Measurements from ENCODE around the gene GDAP1L1.

GDAP1L1 gene

DNA sequence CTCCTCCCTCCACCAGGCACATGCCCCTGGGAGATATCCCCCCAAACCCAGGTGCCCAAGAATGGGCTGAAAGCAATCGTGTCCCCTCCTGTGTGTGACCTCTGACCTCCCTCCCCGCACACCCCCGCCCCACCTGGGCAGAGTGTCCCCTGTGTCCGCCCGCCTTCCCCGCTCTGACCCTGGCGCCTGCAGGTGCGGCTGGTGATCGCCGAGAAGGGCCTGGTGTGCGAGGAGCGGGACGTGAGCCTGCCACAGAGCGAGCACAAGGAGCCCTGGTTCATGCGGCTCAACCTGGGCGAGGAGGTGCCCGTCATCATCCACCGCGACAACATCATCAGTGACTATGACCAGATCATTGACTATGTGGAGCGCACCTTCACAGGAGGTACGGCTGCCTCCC is 9.9 kb downstream of the GDAP1L1 start:
- H3K4me3 ChIP-seq (ENCODE audit: insufficient read length, low read depth) = no peak overlapping the region
- no peaks in the 10 kb centered on the region for H3K9me3 ChIP-seq (ENCODE audit: insufficient read depth, low read length)
- peaks cover 8% of the 10 kb centered on the region for H3K4me1 ChIP-seq (ENCODE audit: insufficient read depth, insufficient read length)
- no peaks in the 10 kb centered on the region for H3K36me3 ChIP-seq (ENCODE audit: insufficient read depth, insufficient read length, low read length)
- H3K27me3 ChIP-seq (ENCODE audit: insufficient read depth, insufficient read length) = no peaks in the 10 kb centered on the region
- no peak for TF ChIP-seq SUZ12 (IDR thresholded peaks at IDR 0.05; ENCODE audit: extremely low read depth, insufficient read depth, insufficient read length)
- TF ChIP-seq ZNF274 (IDR thresholded peaks at IDR 0.05; ENCODE audit: low read depth, low read length) = no peak
- no peak for TF ChIP-seq YY1 (IDR thresholded peaks at IDR 0.05; ENCODE audit: insufficient read depth, insufficient read length)
- no peak for DNase-seq (ENCODE audit: low read depth, low spot score)
- no peak overlapping the region for H3K9ac ChIP-seq (ENCODE audit: insufficient read length, low read depth)

DNA sequence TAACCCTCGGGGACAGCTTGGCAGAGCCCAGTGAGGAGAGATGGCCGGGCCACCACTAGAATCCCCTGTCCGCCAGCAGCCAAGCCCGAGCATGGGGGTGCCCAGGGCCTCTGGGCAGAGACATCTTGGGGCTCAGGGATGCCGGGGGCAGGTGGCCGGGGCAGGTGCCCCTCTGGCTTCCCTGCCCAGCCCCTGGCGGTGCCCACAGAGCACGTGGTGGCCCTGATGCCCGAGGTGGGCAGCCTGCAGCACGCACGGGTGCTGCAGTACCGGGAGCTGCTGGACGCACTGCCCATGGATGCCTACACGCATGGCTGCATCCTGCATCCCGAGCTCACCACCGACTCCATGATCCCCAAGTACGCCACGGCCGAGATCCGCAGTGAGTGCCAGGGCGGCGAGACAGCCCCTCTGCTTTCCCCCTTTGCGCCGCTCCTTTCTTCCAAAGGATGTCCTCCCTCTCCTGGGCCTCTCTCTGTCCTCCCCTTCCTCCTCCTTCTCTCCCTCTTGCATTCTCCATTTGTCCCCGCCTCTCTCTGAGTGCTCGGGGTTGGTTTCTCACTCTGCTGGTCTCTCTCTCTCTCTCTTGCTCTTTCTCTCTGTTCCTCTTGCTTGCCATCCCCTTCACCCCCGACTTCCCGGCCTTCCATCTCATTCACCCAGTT is 11.2 kb downstream of the GDAP1L1 start:
- no peak for DNase-seq (ENCODE audit: low read depth, low spot score)
- peaks cover 8% of the 10 kb centered on the region for H3K4me1 ChIP-seq (ENCODE audit: insufficient read depth, insufficient read length)
- H3K27me3 ChIP-seq (ENCODE audit: insufficient read depth, insufficient read length) = no peaks in the 10 kb centered on the region
- H3K4me3 ChIP-seq (ENCODE audit: insufficient read length, low read depth) = no peak overlapping the region
- TF ChIP-seq ZNF274 (IDR thresholded peaks at IDR 0.05; ENCODE audit: low read depth, low read length) (no peak), YY1 (IDR thresholded peaks at IDR 0.05; ENCODE audit: insufficient read depth, insufficient read length) (no peak), SUZ12 (IDR thresholded peaks at IDR 0.05; ENCODE audit: extremely low read depth, insufficient read depth, insufficient read length) (no peak)
- no peaks in the 10 kb centered on the region for H3K9me3 ChIP-seq (ENCODE audit: insufficient read depth, low read length)
- no peaks in the 10 kb centered on the region for H3K36me3 ChIP-seq (ENCODE audit: insufficient read depth, insufficient read length, low read length)
- H3K9ac ChIP-seq (ENCODE audit: insufficient read length, low read depth) = no peak overlapping the region

DNA sequence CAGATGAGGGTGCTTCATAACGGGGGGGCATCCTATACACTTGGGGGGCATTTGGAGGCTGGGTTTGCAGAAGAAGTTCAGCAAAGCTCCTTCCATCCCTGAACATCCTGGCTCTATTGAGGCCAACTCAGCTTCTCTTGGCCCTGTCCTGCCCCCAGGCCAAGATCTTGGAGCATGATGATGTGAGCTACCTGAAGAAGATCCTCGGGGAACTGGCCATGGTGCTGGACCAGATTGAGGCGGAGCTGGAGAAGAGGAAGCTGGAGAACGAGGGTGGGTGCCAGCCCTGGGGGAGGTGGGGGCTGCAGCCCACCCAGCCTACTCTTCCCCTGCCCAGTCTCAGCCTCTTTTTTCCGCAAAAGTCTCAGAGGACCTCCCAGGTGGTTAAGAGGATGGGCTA is 17.2 kb downstream of the GDAP1L1 start:
- H3K27me3 ChIP-seq (ENCODE audit: insufficient read depth, insufficient read length) = no peaks in the 10 kb centered on the region
- no peak for TF ChIP-seq ZNF274 (IDR thresholded peaks at IDR 0.05; ENCODE audit: low read depth, low read length)
- TF ChIP-seq YY1 (IDR thresholded peaks at IDR 0.05; ENCODE audit: insufficient read depth, insufficient read length) = no peak
- no peak for TF ChIP-seq SUZ12 (IDR thresholded peaks at IDR 0.05; ENCODE audit: extremely low read depth, insufficient read depth, insufficient read length)
- no peak for DNase-seq (ENCODE audit: low read depth, low spot score)
- no peak overlapping the region for H3K9ac ChIP-seq (ENCODE audit: insufficient read length, low read depth)
- peaks cover 5% of the 10 kb centered on the region; the same call in 1 of the 2 replicates for H3K9me3 ChIP-seq (ENCODE audit: insufficient read depth, low read length)
- H3K36me3 ChIP-seq (ENCODE audit: insufficient read depth, insufficient read length, low read length) = no peaks in the 10 kb centered on the region
- H3K4me1 ChIP-seq (ENCODE audit: insufficient read depth, insufficient read length) = peaks cover 2% of the 10 kb centered on the region
- no peak overlapping the region for H3K4me3 ChIP-seq (ENCODE audit: insufficient read length, low read depth)

GRCh38 chr20:44268802-44269201 is 21.7 kb downstream of the GDAP1L1 start:
- H3K27me3 ChIP-seq (ENCODE audit: insufficient read depth, insufficient read length) = no peaks in the 10 kb centered on the region
- H3K4me3 ChIP-seq (ENCODE audit: insufficient read length, low read depth) = no peak overlapping the region
- no peak overlapping the region for H3K9ac ChIP-seq (ENCODE audit: insufficient read length, low read depth)
- H3K9me3 ChIP-seq (ENCODE audit: insufficient read depth, low read length) = peaks cover 5% of the 10 kb centered on the region; the same call in 1 of the 2 replicates
- peaks cover 5% of the 10 kb centered on the region for H3K4me1 ChIP-seq (ENCODE audit: insufficient read depth, insufficient read length)
- no peak for TF ChIP-seq SUZ12 (IDR thresholded peaks at IDR 0.05; ENCODE audit: extremely low read depth, insufficient read depth, insufficient read length)
- TF ChIP-seq ZNF274 (IDR thresholded peaks at IDR 0.05; ENCODE audit: low read depth, low read length) = no peak
- TF ChIP-seq YY1 (IDR thresholded peaks at IDR 0.05; ENCODE audit: insufficient read depth, insufficient read length) = no peak
- no peak for DNase-seq (ENCODE audit: low read depth, low spot score)
- H3K36me3 ChIP-seq (ENCODE audit: insufficient read depth, insufficient read length, low read length) = no peaks in the 10 kb centered on the region

GRCh38 chr20:44271915-44272663 is 25.0 kb downstream of the GDAP1L1 start:
- no peak overlapping the region for H3K4me3 ChIP-seq (ENCODE audit: insufficient read length, low read depth)
- DNase-seq (ENCODE audit: low read depth, low spot score) = peak; percentile 18
- no peak overlapping the region for H3K9ac ChIP-seq (ENCODE audit: insufficient read length, low read depth)
- H3K36me3 ChIP-seq (ENCODE audit: insufficient read depth, insufficient read length, low read length) = no peaks in the 10 kb centered on the region
- peaks cover 3% of the 10 kb centered on the region for H3K4me1 ChIP-seq (ENCODE audit: insufficient read depth, insufficient read length)
- H3K9me3 ChIP-seq (ENCODE audit: insufficient read depth, low read length) = peaks cover 5% of the 10 kb centered on the region; the same call in 1 of the 2 replicates
- no peaks in the 10 kb centered on the region for H3K27me3 ChIP-seq (ENCODE audit: insufficient read depth, insufficient read length)
- TF ChIP-seq SUZ12 (IDR thresholded peaks at IDR 0.05; ENCODE audit: extremely low read depth, insufficient read depth, insufficient read length) (no peak), ZNF274 (IDR thresholded peaks at IDR 0.05; ENCODE audit: low read depth, low read length) (no peak), YY1 (IDR thresholded peaks at IDR 0.05; ENCODE audit: insufficient read depth, insufficient read length) (no peak)

DNA sequence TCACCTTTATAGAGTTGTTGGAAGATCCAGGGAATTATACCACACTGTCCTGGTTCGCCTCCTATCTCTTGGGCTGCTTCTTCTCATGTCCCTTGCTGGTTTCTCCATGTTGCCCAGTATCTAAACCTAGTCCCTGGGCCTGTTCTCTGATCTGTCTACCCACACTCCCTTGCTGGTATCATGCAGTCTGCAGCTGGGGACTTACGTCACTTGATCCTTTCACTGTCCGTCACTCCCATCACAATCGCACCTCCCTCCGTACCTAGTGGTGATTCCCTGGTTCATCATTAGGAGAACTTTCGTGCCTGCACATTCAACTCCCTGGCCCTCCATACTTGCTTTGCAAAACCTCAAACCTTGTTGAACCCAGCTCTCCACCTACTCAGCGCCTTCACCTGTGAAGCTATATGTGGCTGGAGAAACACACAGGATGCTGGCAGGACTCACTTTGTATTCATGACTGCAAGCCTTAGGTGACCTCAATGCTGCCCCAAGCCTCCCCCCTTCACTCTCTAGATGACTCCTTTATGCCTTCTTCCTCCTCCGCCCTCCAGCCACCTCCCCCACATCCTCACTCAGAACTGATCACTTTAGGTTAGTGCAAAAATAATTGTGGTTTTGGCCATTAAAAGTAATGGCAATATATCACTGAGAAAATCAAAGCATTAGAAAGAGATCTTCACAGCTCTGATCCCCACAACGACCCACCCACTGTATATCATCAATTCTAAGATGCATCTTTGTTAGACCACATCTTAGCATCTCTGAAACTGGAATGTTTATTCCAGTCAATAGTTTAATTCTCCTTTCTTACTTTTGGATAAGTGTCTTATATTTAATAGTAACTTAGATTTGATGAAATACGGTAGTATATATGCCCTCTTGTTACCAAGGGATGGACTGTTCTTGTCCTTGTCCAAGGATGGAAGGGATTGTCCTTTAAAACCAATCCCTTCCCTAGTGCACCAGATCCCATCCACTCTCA is 26.4 kb downstream of the GDAP1L1 start:
- peaks cover 5% of the 10 kb centered on the region; the same call in 1 of the 2 replicates for H3K9me3 ChIP-seq (ENCODE audit: insufficient read depth, low read length)
- H3K36me3 ChIP-seq (ENCODE audit: insufficient read depth, insufficient read length, low read length) = no peaks in the 10 kb centered on the region
- H3K4me3 ChIP-seq (ENCODE audit: insufficient read length, low read depth) = no peak overlapping the region
- H3K9ac ChIP-seq (ENCODE audit: insufficient read length, low read depth) = no peak overlapping the region
- DNase-seq (ENCODE audit: low read depth, low spot score) = no peak
- TF ChIP-seq YY1 (IDR thresholded peaks at IDR 0.05; ENCODE audit: insufficient read depth, insufficient read length) (no peak), SUZ12 (IDR thresholded peaks at IDR 0.05; ENCODE audit: extremely low read depth, insufficient read depth, insufficient read length) (no peak), ZNF274 (IDR thresholded peaks at IDR 0.05; ENCODE audit: low read depth, low read length) (no peak)
- H3K4me1 ChIP-seq (ENCODE audit: insufficient read depth, insufficient read length) = peaks cover 3% of the 10 kb centered on the region
- no peaks in the 10 kb centered on the region for H3K27me3 ChIP-seq (ENCODE audit: insufficient read depth, insufficient read length)

All from NT2/D1 (cell line).